ENCODE measurements around the gene POLR3K.

The POLR3K gene

GRCh38 chr16:74051-74746 is 20.8 kb upstream of the POLR3K start:
- Histone ChIP-seq H3K9me3 (replicated peaks; ENCODE audit: insufficient read depth, low read length) (no peaks in the 10 kb centered on the region), H3K4me1 (ENCODE audit: low read length) (peaks cover 25% of the 10 kb centered on the region), H3K4me2 (ENCODE audit: low read depth, low read length) (no peak overlapping the region), H3K36me3 (replicated peaks; ENCODE audit: insufficient read depth, low read length) (no peaks in the 10 kb centered on the region), H4K20me1 (ENCODE audit: insufficient read depth, low read length) (no peaks in the 10 kb centered on the region), H3K9me2 (replicated peaks; ENCODE audit: insufficient read depth, low read length) (no peaks in the 10 kb centered on the region), H2AFZ (ENCODE audit: low read length) (no peak overlapping the region), H3K27me3 (replicated peaks; ENCODE audit: insufficient read depth, low read length) (peaks cover 4% of the 10 kb centered on the region), H3K4me3 (ENCODE audit: low read length) (no peak overlapping the region), H3K27ac (ENCODE audit: low read length) (no peak overlapping the region), H3F3A (ENCODE audit: insufficient read depth, low read length) (0 out of 2 replicates have a peak, but pooled peaks cover 3% of the 10 kb centered on the region), H3K79me2 (ENCODE audit: low read length) (peaks cover 9% of the 10 kb centered on the region), H3K9ac (ENCODE audit: low read length) (no peak overlapping the region)
- no peak for TF ChIP-seq EZH2 (optimal IDR thresholded peaks at IDR 0.05; ENCODE audit: low read depth, low read length)
- DNase-seq, result no peak

- no peak within 1 kb of the TSS for H3K27ac ChIP-seq (ENCODE audit: low read length)
- TF ChIP-seq CTCF (IDR thresholded peaks at IDR 0.05; ENCODE audit: low read length), result no peak
- TF ChIP-seq EZH2 (optimal IDR thresholded peaks at IDR 0.05; ENCODE audit: low read depth, low read length), result no peak
- no peak for TF ChIP-seq EZH2phosphoT487 (IDR thresholded peaks at IDR 0.05; ENCODE audit: low read length)
- H3K4me3 ChIP-seq (ENCODE audit: low read length), result peak within 1 kb of the TSS; percentile 66
- peak within 1 kb of the TSS; percentile 65 for H2AFZ ChIP-seq (ENCODE audit: low read length)
- DNase-seq, result peak; percentile 45
- H3K4me2 ChIP-seq (ENCODE audit: low read depth, low read length), result peak within 1 kb of the TSS; percentile 98
- no peaks in the 10 kb centered on the region for H3K79me2 ChIP-seq (ENCODE audit: low read length)
- H3F3A ChIP-seq (ENCODE audit: insufficient read depth, low read length), result no peaks in the 10 kb centered on the region
- no peaks in the 10 kb centered on the region for H3K36me3 ChIP-seq (replicated peaks; ENCODE audit: insufficient read depth, low read length)
- H3K9me2 ChIP-seq (replicated peaks; ENCODE audit: insufficient read depth, low read length), result no peaks in the 10 kb centered on the region
- peaks cover 4% of the 10 kb centered on the region for H3K27me3 ChIP-seq (replicated peaks; ENCODE audit: insufficient read depth, low read length)
- H3K4me1 ChIP-seq (ENCODE audit: low read length), result peaks cover 18% of the 10 kb centered on the region
- H3K9ac ChIP-seq (ENCODE audit: low read length), result peak within 1 kb of the TSS; percentile 17; the same call in 1 of the 2 replicates
- no peaks in the 10 kb centered on the region for H3K9me3 ChIP-seq (replicated peaks; ENCODE audit: insufficient read depth, low read length)
- H4K20me1 ChIP-seq (ENCODE audit: insufficient read depth, low read length), result no peaks in the 10 kb centered on the region
Measured at GRCh38 chr16:72561-73548, 19.4 kb upstream of the POLR3K start, which contains the start of gene RHBDF1. TSS of gene RHBDF1 (minus strand) at chr16:72631. CDS start at chr16:65015, 7,616 bp downstream.

GRCh38 chr16:71540-72401 is 18.4 kb upstream of the POLR3K start:
- no peak for DNase-seq
- Histone ChIP-seq H3K36me3 (replicated peaks; ENCODE audit: insufficient read depth, low read length) (no peaks in the 10 kb centered on the region), H3K4me2 (ENCODE audit: low read depth, low read length) (peak overlapping the region; percentile 67; the same call in 1 of the 2 replicates), H3K27ac (ENCODE audit: low read length) (no peak overlapping the region), H3K27me3 (replicated peaks; ENCODE audit: insufficient read depth, low read length) (peaks cover 4% of the 10 kb centered on the region), H3K9me2 (replicated peaks; ENCODE audit: insufficient read depth, low read length) (no peaks in the 10 kb centered on the region), H2AFZ (ENCODE audit: low read length) (no peak overlapping the region), H3K9ac (ENCODE audit: low read length) (no peak overlapping the region; the same call in 1 of the 2 replicates), H4K20me1 (ENCODE audit: insufficient read depth, low read length) (no peaks in the 10 kb centered on the region), H3K9me3 (replicated peaks; ENCODE audit: insufficient read depth, low read length) (no peaks in the 10 kb centered on the region), H3K4me3 (ENCODE audit: low read length) (peak overlapping the region; percentile 38; the same call in 1 of the 2 replicates), H3F3A (ENCODE audit: insufficient read depth, low read length) (no peaks in the 10 kb centered on the region), H3K4me1 (ENCODE audit: low read length) (peaks cover 12% of the 10 kb centered on the region), H3K79me2 (ENCODE audit: low read length) (no peaks in the 10 kb centered on the region)
- TF ChIP-seq EZH2phosphoT487 (IDR thresholded peaks at IDR 0.05; ENCODE audit: low read length), result no peak
- TF ChIP-seq CTCF (IDR thresholded peaks at IDR 0.05; ENCODE audit: low read length), result no peak
- TF ChIP-seq EZH2 (optimal IDR thresholded peaks at IDR 0.05; ENCODE audit: low read depth, low read length), result no peak
